DMS114 treated with DMSO at 0.1 percent for 48 hours (cell line): ENCODE measurements around the gene KIAA1328.
"Not testable (repeated sequence)": the region's sequence is repeated elsewhere in the genome, so short reads cannot be mapped to it uniquely, and the experiment has no call there.

Experiments
- DNase-seq: peaks from one replicate; lab custom pipeline; 2025; ENCODE audit not compliant: unreplicated experiment; lab: John Stamatoyannopoulos, UW

KIAA1328 gene

GRCh38 chr18:37135177-37135576, 306.2 kb downstream of the KIAA1328 start:
- no peak for DNase-seq

GRCh38 chr18:37138456-37138855, 309.5 kb downstream of the KIAA1328 start:
- no peak for DNase-seq

- no peak for DNase-seq
Measured at GRCh38 chr18:37139876-37140275, 310.9 kb downstream of the KIAA1328 start.

GRCh38 chr18:37144921-37145320, 316.0 kb downstream of the KIAA1328 start:
- DNase-seq = no peak

GRCh38 chr18:37156330-37156942, 327.5 kb downstream of the KIAA1328 start:
- DNase-seq = no peak

- no peak for DNase-seq
Measured at GRCh38 chr18:37160038-37160820, 331.3 kb downstream of the KIAA1328 start.

- no peak for DNase-seq
Measured at GRCh38 chr18:37161491-37161890, 332.6 kb downstream of the KIAA1328 start.

GRCh38 chr18:37162551-37162950, 333.6 kb downstream of the KIAA1328 start:
- no peak for DNase-seq

GRCh38 chr18:37163119-37163518, 334.2 kb downstream of the KIAA1328 start:
- DNase-seq = no peak

- no peak for DNase-seq
Measured at GRCh38 chr18:37166491-37166890, 337.6 kb downstream of the KIAA1328 start.

- DNase-seq = not testable (repeated sequence)
Measured at GRCh38 chr18:37166966-37167365, 338.0 kb downstream of the KIAA1328 start.

GRCh38 chr18:37170984-37171383, 342.1 kb downstream of the KIAA1328 start:
- no peak for DNase-seq

GRCh38 chr18:37173384-37173783, 344.5 kb downstream of the KIAA1328 start:
- DNase-seq = no peak

- DNase-seq = no peak
Measured at GRCh38 chr18:37175727-37176620, 347.0 kb downstream of the KIAA1328 start.

- DNase-seq = no peak
Measured at GRCh38 chr18:37176621-37176934, 347.7 kb downstream of the KIAA1328 start.

- no peak for DNase-seq
Measured at GRCh38 chr18:37179384-37179783, 350.5 kb downstream of the KIAA1328 start.

GRCh38 chr18:37180086-37180485, 351.2 kb downstream of the KIAA1328 start:
- DNase-seq = no peak

- DNase-seq = no peak
Measured at GRCh38 chr18:37182340-37183135, 353.6 kb downstream of the KIAA1328 start.

GRCh38 chr18:37184209-37184868, 355.4 kb downstream of the KIAA1328 start:
- no peak for DNase-seq

GRCh38 chr18:37188016-37188791, 359.3 kb downstream of the KIAA1328 start:
- no peak for DNase-seq
